Measurements from ENCODE around the gene TRAF2. TPM values are rescaled to one million over a fixed set of nuclear protein-coding genes. Genes with fewer than 3 reads are reported as not detected.

The TRAF2 gene
- total and polyA plus RNA-seq, 2 of the 13 experiments (the other 11 are each of a cell fraction or from before 2014, with no cell fraction given) = 12.4 to 13.6 TPM

GRCh38 chr9:136847088-136847825, 39.1 kb upstream of the TRAF2 start (continued):
- TF ChIP-seq ZBTB40 (IDR thresholded peaks at IDR 0.05) = no peak
- no peak for TF ChIP-seq ZBTB40 (CRISPR knock-in tag; IDR thresholded peaks at IDR 0.05)
- TF ChIP-seq RAD21 (CRISPR knock-in tag; IDR thresholded peaks at IDR 0.05) = no peak
- no peak for TF ChIP-seq GTF2F1 (IDR thresholded peaks at IDR 0.05; ENCODE audit: low read length)
- 0 out of 2 replicates have a peak, but pooled peaks have one; percentile 11 for TF ChIP-seq SPEN (CRISPR knock-in tag; IDR thresholded peaks at IDR 0.05; ENCODE audit: low read depth)
- no peak for TF ChIP-seq ATF5 (CRISPR knock-in tag; IDR thresholded peaks at IDR 0.05; ENCODE audit: low read depth)
- TF ChIP-seq HDAC1 (CRISPR knock-in tag; IDR thresholded peaks at IDR 0.05) = peak; percentile 19; the same call in 1 of the 2 replicates
- no peak for TF ChIP-seq ZNF101 (CRISPR knock-in tag; IDR thresholded peaks at IDR 0.05; ENCODE audit: borderline replicate concordance, low read depth)
- TF ChIP-seq CHCHD3 (CRISPR knock-in tag; IDR thresholded peaks at IDR 0.05) = no peak
- TF ChIP-seq ZNF746 (CRISPR knock-in tag; IDR thresholded peaks at IDR 0.05) = no peak
- no peak for TF ChIP-seq MED13 (CRISPR knock-in tag; IDR thresholded peaks at IDR 0.05)
- no peak for TF ChIP-seq ZBTB4 (CRISPR knock-in tag; IDR thresholded peaks at IDR 0.05; ENCODE audit: borderline replicate concordance)
